Stimulated activated CD4-positive, alpha-beta T cell treated with anti-CD3 and anti-CD28 coated beads, Interleukin-1b, Interleukin-23, amount 100 ng/mL, for 1 hour (primary cell): Measurements from ENCODE around the gene MELTF.

ENCODE experiments used
- DNase-seq, 2 donors: peaks; one replicate each; pipeline ENCODE4 v3.0.0-alpha.2; 2020; ENCODE audit warnings: low read depth in 2 of 2

The MELTF gene

DNA sequence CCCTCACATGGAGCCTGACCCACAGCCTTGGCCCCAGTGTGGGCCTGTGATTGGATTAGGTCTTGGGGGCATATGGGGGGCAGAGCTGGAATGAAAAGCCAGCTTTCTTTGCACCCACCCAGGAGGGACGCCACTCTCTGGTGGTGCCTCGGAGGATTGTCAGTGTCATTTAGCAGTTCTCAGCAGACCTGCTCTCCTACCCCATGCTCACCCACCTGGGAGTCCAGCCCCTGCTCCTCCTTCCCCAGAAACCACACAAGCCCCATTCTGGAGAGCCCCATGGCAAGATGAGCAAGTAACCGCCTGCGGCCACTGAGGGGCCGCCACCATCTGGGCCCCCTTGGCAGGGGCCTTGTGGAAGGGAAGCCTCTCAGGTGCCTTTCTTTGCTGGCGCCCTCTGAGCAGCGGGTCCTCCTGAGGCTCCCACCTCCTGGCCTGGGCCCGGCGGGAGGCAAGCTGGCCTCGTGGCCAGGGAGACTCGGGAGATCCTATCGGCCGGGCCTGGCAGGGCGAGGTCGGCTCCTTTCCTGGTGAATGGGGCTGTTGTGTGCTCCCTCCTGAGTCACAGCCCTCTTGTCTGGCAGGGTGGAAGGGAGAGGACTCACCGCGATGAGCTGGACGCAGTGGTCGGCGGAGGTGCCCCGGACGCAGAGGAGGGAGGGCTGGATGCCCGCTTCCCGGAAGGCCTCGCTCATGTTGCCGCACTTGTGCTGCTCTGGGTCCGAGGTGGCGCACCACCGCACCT is 2.3 kb downstream of the MELTF start:
- no peak for DNase-seq

DNA sequence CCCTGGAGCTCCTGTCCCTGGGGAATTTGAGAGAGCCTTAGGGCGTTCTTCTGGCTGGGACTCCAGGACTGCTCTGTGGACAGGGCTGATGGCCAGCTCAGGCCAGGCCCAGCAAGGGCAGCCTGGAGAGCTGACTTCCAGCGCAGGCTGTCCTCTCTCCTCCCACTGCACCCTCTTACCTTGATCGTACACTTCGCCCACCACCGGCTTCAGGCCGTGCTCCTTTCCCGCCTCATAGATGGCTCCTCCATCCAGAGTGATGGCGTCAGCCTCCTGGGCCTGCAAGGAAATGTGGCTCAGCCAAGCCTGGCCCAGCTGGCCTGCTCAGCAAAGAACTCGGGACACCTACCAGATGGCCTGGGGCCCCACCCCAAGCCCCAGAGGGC is 3.1 kb downstream of the MELTF start:
- DNase-seq, result no peak

DNA sequence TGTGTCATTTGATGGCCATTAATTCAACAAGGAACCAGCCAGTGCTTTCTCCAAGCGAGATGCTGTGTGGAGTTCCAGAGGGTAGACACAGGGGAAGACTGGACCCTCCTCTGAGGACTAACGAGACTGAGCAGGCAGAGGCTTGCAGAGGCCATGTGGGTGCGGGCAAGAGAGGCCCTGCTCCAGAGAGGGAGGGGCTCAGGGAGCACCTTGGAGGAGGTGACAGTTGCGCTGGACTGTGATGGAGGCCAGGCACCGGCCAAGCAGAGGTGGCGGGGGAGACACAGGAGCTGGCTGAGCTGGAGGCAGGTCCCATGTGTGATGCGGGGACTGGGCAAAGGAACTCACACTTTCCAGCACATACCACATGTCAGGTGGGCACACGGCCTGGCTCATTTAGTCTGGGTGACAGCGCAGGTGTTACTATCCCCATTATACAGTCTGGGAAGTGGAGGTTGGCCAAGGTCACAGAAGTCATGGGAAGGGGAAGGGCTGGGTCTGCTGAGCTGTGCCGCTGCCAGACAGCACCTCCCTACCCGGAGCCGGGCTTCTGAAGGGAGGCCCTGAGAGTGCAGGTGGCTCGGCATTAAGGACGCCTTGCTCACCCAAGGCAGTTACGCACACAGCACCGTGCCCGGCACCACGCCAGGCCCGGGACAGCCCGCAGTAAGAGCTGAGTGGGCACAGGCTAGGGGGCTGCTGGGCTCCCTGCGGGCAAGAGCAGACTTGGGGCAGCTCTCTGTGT is 3.7 kb downstream of the MELTF start:
- DNase-seq, result no peak

- no peak for DNase-seq
These were observed 4.5 kb downstream of the MELTF start for GRCh38 chr3:197024881-197025735.

- DNase-seq, result no peak
These were observed 5.5 kb downstream of the MELTF start for GRCh38 chr3:197023998-197024651.

DNA sequence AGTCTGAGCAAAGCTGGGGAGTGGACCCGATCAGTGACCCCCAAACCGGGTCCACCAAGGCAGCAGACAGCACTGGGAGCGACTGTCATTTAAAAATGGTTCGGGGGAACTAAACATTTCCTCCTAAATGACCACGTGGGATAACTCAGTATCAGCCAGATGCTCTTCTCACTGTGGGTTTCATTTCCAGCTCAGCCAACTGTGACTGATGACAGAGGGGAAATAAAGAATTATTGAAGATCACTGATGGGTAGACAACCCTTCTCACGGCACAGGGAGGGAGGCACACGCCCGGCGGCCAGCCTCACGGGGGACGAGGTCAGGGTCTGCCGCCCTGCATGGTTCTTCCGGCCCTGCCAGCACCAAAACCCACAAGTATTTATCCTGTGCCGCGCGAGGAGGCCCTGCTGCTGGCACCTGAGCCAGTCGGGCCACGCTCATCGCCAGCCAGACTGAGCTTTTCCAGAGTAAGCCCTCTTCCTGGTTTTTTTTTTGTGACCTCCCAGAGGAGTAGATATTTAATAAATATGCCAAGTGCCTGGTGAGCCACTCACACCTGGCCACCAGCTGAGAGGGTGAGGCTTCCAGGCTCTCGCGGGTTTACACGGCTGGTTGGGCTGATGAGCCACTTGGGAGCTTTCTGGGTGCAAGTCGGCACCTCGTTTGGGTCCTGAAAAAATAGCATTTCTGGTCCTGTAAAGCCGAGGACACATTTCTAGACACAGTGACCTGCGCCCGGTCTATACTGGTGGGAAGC is 6.2 kb downstream of the MELTF start:
- DNase-seq, result no peak

GRCh38 chr3:197022405-197023231 is 7.0 kb downstream of the MELTF start:
- no peak for DNase-seq

DNA sequence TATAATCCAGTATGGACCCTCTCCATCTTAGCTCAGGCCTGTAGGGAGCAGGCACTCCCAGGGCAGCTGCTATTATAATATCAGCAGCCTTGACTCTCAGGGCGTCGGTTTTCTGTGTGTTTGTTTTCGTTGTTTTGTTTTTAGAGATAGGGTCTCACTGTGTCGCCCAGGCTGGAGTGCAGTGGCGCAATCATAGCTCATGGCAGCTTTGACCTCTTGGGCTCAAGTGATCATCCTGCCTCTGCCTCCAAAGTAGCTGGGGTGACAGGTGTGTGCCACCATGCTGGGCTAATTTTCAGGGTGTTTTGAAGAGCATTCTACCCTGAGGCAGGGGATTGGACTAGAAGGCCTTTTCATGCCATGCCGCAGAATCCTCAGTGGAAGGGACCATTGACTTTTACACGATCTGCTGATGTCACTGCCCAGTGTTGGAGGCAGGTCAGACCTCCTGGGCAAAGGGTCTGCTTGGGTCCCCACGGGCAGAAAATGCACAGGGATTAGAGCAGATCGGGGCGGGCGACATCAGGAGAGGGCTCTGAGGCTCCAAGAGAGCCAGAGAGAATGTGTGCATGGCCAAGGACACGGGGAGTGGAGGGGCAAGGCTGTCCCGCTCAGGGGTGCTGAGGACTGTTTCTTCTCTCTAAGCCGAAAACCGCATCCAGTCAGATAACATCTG is 7.8 kb downstream of the MELTF start:
- no peak for DNase-seq

GRCh38 chr3:197021231-197021630 is 8.4 kb downstream of the MELTF start:
- no peak for DNase-seq

- no peak for DNase-seq
These were observed 10.1 kb downstream of the MELTF start for GRCh38 chr3:197019535-197019934.

GRCh38 chr3:197019021-197019420 is 10.6 kb downstream of the MELTF start:
- DNase-seq, result no peak

GRCh38 chr3:197017003-197017402 is 12.6 kb downstream of the MELTF start:
- DNase-seq, result no peak

DNA sequence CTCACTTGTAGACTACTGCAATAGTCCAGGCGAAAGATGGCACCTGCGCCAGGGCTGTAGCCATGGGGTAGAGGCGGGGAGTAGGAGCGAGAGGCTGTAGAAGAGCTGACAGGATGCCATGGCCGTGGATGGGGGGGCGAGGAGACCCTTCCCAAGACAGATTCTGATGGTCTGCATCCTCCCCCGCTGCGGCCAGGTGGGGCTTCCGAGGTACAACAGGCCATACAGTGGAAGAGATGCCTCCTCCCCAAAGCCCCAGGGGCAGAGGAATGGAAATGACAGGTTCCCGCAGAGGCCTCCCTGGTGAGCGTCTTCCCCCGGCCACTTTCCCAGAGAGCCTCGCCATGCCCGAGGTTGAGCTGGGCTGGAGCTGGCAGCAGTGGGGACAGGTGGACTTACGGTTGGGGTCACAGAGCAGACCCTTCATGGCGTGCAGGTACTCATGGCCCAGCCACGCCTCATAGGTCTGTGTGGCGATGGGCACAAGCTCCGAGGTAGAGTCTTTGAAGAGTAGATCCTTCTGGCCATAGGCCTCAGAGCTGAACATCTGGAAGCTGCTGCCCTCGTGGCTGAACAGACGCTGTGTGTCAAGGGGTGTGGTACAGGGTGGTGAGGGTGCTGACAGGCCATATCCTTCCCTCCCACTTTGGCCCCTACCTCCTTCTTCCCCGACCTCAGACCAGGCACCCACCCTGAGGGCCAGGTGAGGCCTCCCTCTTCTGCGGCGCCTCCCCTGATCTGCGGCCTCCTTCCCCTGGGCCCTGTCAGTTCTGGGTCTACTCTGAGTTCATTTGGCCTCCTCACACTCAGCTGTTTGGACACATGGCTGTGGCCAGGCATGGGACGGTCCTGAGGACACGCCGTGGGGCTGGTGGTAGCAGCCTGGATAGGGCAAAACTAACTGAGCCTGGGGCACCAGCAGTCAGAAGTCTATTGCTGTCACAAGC is 13.6 kb downstream of the MELTF start:
- DNase-seq, result no peak

- no peak for DNase-seq
These were observed 14.6 kb downstream of the MELTF start for GRCh38 chr3:197014942-197015575.

DNA sequence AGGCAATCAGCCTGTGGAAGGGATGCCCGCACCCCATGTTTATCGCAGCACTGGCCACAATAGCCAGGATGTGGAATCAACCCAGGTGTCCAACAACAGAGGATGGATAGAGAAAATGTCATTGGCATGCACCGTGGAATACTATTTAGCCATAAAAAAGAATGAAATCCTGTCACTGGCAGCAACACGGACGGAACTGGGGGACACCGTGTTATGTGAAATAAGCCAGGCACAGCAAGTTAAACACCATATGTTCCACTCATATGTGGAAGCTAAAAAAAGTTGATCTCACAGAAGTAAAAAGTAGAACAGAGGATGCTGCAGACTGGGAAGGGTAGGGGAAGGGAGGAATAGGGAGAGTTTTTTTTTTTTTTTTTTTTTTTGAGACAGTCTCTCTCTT is 15.6 kb downstream of the MELTF start:
- DNase-seq, result no peak

DNA sequence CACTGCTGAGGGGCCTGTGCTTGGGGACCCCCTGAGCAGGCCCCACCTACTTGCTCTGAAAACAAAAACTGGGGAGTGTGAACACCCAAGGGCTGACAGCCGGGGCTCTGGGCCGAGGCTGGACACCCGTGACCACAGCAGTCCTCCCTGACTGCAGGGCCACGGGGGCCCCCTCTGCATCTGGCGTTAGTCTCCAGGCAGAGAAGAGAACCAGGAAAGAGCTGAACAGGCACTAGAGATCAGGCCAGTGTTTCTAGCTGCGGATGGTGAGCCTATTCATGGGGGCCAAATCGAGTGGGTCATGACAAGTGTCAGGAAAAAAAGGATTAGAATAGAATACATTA is 17.1 kb downstream of the MELTF start:
- DNase-seq, result no peak

GRCh38 chr3:197011780-197012539 is 17.7 kb downstream of the MELTF start:
- no peak for DNase-seq
